AG04449 (cell line): Measurements from ENCODE around the gene HOXB5.

Experiments used
- CTCF ChIA-PET: fragments of 350-600 bp; formaldehyde crosslinking; extraction: SDS; loops from one replicate; lab custom pipeline; 2021; ENCODE audit warnings: antibody characterized with exemption; lab: Yijun Ruan, JAX
- POLR2A ChIA-PET: fragments of 400-600, 350-600 bp; formaldehyde crosslinking; extraction: SDS; loops from one replicate; lab custom pipeline; 2020; ENCODE audit warnings: antibody characterized with exemption, inconsistent platforms; lab: Yijun Ruan, JAX
- DNase-seq: peaks from one replicate; pipeline ENCODE4 v3.0.0-alpha.2; 2010; ENCODE audit warnings: low read depth, low spot score
- H3K4me3 ChIP-seq: 2 replicates; pipeline ENCODE4 v1.5.1; 2011; ENCODE audit warnings: low read depth, mild to moderate bottlenecking, control low read depth, low read length
- CTCF ChIP-seq: IDR thresholded peaks from one replicate; pipeline ENCODE4 v1.5.1; 2011; ENCODE audit warnings: mild to moderate bottlenecking, moderate library complexity, low read length, control low read depth, inconsistent platforms; ENCODE audit not compliant: insufficient read depth; ENCODE audit errors: missing control alignments

HOXB5 gene

GRCh38 chr17:48616717-48617470 is 23.3 kb upstream of the HOXB5 start:
- POLR2A ChIA-PET, result no interaction called here
- no peak for DNase-seq
- CTCF ChIA-PET, result interaction anchor here (0.6 to 12.1 kb wide), 29 partner anchors 9 to 709 kb away, joined by 3 to 185 read pairs (median 9); partner anchors contain the start of genes HOXB3, HOXB5, HOXB6 and HOXB9
- no peak overlapping the region for H3K4me3 ChIP-seq
- TF ChIP-seq CTCF, result no peak

- CTCF ChIA-PET, result interaction anchor here (0.6 to 12.1 kb wide), 16 partner anchors 8 to 710 kb away, joined by 3 to 185 read pairs (median 22); partner anchors contain the start of genes HOXB3, HOXB5 and HOXB9
- TF ChIP-seq CTCF, result no peak
- POLR2A ChIA-PET, result no interaction called here
- no peak overlapping the region for H3K4me3 ChIP-seq
- DNase-seq, result no peak
These were observed 22.6 kb upstream of the HOXB5 start for GRCh38 chr17:48615963-48616716.

- DNase-seq, result no peak
- TF ChIP-seq CTCF, result no peak
- peak within 1 kb of the TSS; percentile 67 for H3K4me3 ChIP-seq
- POLR2A ChIA-PET, result interaction anchor here (1.6 kb wide), 1 partner anchor 23 kb away, joined by 8 read pairs; no protein-coding TSS in a partner anchor
- CTCF ChIA-PET, result interaction anchor here (0.6 to 12.1 kb wide), 17 partner anchors 8 to 478 kb away, joined by 3 to 185 read pairs (median 10); partner anchors contain the start of genes HOXB3, HOXB5 and HOXB9
These were observed 21.7 kb upstream of the HOXB5 start, which contains the start of gene HOXB8 for GRCh38 chr17:48615047-48615962. HOXB8 (minus strand) TSS chr17:48615292; CDS start chr17:48614704, 588 bp downstream.

- ChIA-PET POLR2A (interaction anchor here (0.9 to 1.6 kb wide), 4 partner anchors 11 to 32 kb away, joined by 3 to 8 read pairs (median 4); no protein-coding TSS in a partner anchor), CTCF (interaction anchor here (0.6 to 12.1 kb wide), 22 partner anchors 8 to 589 kb away, joined by 3 to 185 read pairs (median 6); partner anchors contain the start of genes HOXB3, HOXB5 and HOXB9)
- peak overlapping the region; percentile 67 for H3K4me3 ChIP-seq
- TF ChIP-seq CTCF, result no peak
- DNase-seq, result no peak
These were observed 20.5 kb upstream of the HOXB5 start for GRCh38 chr17:48613862-48614694.
